D721Med (cell line): Measurements from ENCODE around the gene SOBP.
"Not testable (repeated sequence)": the region's sequence is repeated elsewhere in the genome, so short reads cannot be mapped to it uniquely, and the experiment has no call there.

Source experiments
- DNase-seq: peaks from one replicate; pipeline ENCODE4 v3.0.0; 2011; ENCODE audit warnings: low spot score; ENCODE audit not compliant: insufficient read length
- FAIRE-seq: peaks from 2 replicates; lab custom pipeline; 2011; peaks lifted over from hg19 to GRCh38; lab: Jason Lieb, UNC
- TF ChIP-seq, protein P1 (sequence below): IDR thresholded peaks from 2 replicates; pipeline ENCODE4 v1.5.1; 2012; ENCODE audit warnings: mild to moderate bottlenecking, control low read depth; ENCODE audit not compliant: insufficient read depth; ENCODE audit errors: missing control alignments

Gene SOBP

DNA sequence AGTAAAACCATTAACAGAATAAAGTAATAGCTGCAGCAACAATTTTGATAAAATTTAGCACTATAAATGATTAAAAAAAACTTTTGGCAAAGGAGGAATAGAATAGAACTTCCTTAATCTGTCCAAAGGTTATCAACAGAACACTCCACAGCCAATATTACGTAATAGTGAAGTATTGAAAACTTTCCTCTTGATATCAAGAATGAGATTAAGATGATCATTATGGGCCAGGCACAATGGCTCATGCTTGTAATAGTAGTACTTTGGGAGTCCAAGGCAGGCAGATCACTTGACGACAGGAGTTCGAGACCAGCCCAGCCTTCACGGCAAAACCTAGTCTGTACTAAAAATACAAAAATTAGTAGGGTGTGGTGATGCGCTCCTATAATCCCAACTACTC is 26.0 kb downstream of the SOBP start:
- TF ChIP-seq, protein P1, sequence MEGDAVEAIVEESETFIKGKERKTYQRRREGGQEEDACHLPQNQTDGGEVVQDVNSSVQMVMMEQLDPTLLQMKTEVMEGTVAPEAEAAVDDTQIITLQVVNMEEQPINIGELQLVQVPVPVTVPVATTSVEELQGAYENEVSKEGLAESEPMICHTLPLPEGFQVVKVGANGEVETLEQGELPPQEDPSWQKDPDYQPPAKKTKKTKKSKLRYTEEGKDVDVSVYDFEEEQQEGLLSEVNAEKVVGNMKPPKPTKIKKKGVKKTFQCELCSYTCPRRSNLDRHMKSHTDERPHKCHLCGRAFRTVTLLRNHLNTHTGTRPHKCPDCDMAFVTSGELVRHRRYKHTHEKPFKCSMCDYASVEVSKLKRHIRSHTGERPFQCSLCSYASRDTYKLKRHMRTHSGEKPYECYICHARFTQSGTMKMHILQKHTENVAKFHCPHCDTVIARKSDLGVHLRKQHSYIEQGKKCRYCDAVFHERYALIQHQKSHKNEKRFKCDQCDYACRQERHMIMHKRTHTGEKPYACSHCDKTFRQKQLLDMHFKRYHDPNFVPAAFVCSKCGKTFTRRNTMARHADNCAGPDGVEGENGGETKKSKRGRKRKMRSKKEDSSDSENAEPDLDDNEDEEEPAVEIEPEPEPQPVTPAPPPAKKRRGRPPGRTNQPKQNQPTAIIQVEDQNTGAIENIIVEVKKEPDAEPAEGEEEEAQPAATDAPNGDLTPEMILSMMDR: no peak
- FAIRE-seq: no peak
- DNase-seq: no peak

DNA sequence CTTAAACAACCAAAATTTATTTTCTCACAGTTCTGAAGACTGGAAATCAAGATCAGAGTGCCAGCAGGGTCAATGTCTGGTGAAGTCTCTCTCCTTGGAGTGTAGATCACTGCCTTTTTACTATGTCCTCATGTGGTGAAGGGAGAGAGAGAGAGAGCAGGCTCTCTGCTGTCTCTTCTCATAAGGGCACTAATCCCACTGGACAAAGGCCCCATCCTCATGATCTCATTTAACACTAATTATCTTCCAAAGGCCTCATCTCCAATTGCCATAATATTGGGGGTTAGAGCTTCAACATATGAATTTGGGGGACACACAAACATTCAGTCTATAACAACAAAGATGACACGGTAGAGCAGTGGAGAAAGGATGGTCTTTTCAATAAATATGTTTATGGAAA is 27.4 kb downstream of the SOBP start:
- DNase-seq: no peak
- no peak for FAIRE-seq
- TF ChIP-seq, protein P1: no peak

GRCh38 chr6:107519224-107519623 is 29.3 kb downstream of the SOBP start:
- FAIRE-seq: not testable (repeated sequence)

GRCh38 chr6:107520706-107521105 is 30.8 kb downstream of the SOBP start:
- FAIRE-seq, DNase-seq: not testable (repeated sequence)

More at GRCh38 chr6:107519224-107519623, 29.3 kb downstream of the SOBP start:
- DNase-seq: not testable (repeated sequence)

- DNase-seq: no peak
- FAIRE-seq: no peak
- TF ChIP-seq, protein P1: no peak
Measured at GRCh38 chr6:107523054-107523791, 33.3 kb downstream of the SOBP start.

DNA sequence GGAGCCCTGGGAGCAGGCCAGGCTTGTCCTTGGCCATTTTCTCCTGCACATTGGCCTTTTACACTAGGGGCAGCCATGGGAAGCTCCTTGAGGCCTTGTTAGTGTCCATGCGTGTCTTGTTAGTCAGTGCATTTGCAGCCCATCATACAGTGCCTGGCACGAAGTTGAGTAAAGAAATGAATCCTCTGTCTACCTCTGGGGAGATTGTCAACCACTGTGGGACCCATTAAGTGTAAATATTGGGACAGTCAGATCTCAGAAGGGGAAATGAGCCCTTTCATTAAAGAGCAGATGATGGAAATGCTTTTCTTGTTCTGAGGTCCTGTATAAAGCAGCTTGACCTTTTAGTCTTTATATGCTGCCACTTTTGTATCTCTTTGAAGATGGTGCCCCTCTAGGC is 33.9 kb downstream of the SOBP start:
- DNase-seq (no peak), FAIRE-seq (no peak)
- TF ChIP-seq, protein P1: no peak

- FAIRE-seq (no peak), DNase-seq (no peak)
- TF ChIP-seq, protein P1: no peak
Measured at GRCh38 chr6:107524626-107525025, 34.7 kb downstream of the SOBP start.

DNA sequence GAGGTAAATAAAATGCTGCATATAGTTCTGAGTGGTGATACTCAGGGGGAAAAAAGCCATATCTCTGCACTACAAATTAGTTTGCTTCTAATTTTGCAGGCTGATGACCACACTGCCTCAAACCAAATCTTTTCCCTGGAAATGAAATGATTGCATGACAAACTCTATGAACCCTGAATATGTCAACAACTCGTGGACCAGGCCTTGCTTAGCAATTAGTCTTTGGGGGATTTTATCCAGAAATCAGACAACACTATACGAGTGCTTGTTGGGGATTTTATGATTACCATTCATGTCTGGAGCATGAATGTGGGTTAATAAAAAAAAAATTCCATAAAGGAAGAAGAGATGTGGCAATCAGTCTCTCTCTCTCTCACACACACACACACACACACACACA is 42.0 kb downstream of the SOBP start:
- FAIRE-seq (no peak), DNase-seq (no peak)
- TF ChIP-seq, protein P1: no peak
